SK-N-SH (cell line): Measurements from ENCODE around the gene VIPR2. TPM values are rescaled to one million over a fixed set of nuclear protein-coding genes. Genes with fewer than 3 reads are reported as not detected.

Experiments used
- CTCF ChIA-PET: fragments of 300-600, 350-600 bp; formaldehyde crosslinking; extraction: SDS; loops from one replicate; lab custom pipeline; 2021; lab: Yijun Ruan, JAX
- POLR2A ChIA-PET: fragments of 350-600 bp; sonication (Branson Sonifier 250); formaldehyde crosslinking; extraction: SDS; loops from one replicate; lab custom pipeline; 2020; ENCODE audit warnings: antibody characterized with exemption, inconsistent platforms; lab: Yijun Ruan, JAX
- DNase-seq: peaks from one replicate; pipeline ENCODE4 v3.0.0; 2012
- H2AFZ ChIP-seq: fragments of 200-600 bp; sonication (generic); 2 replicates; pipeline ENCODE4 v1.8.1; 2016; ENCODE audit warnings: antibody characterized with exemption, mild to moderate bottlenecking, low read depth
- H3F3A ChIP-seq: fragments of 200-600 bp; sonication (generic); replicated peaks from 2 replicates; pipeline ENCODE3; 2016; ENCODE audit warnings: antibody characterized with exemption, mild to moderate bottlenecking; ENCODE audit not compliant: insufficient read depth
- H3K27ac ChIP-seq, 2 experiments: fragments of 200-500 bp in 1 of 2; fragments of 200-600 bp in 1 of 2; sonication (Bioruptor generic) in 1 of 2; sonication (generic), shearing (Covaris generic) in 1 of 2; 2 replicates each; pipeline versions ENCODE4 v1.5.1 to v1.6.1; 2014 to 2016; ENCODE audit warnings: low read depth in 2 of 2, inconsistent platforms in 1 of 2, low read length in 1 of 2, mild to moderate bottlenecking in 1 of 2, mixed read lengths in 1 of 2
- H3K27me3 ChIP-seq: fragments of 200-600 bp; sonication (generic), shearing (Covaris generic); 2 replicates; pipeline ENCODE4 v1.6.1; 2016; ENCODE audit warnings: mixed run types; ENCODE audit not compliant: insufficient read depth
- H3K36me3 ChIP-seq, 2 experiments: fragments of 200-500 bp in 1 of 2; fragments of 200-600 bp in 1 of 2; sonication (Bioruptor generic) in 1 of 2; sonication (generic) in 1 of 2; replicated peaks in 1 of 2; 2 replicates each; pipeline versions ENCODE3 to v1.5.1; 2014 to 2016; ENCODE audit warnings: low read length in 1 of 2, mild to moderate bottlenecking in 1 of 2; ENCODE audit not compliant: insufficient read depth in 2 of 2, control insufficient read depth in 1 of 2
- H3K4me1 ChIP-seq, 2 experiments: fragments of 200-500 bp in 1 of 2; fragments of 200-600 bp in 1 of 2; sonication (Bioruptor generic) in 1 of 2; sonication (generic), shearing (Covaris generic) in 1 of 2; 2 replicates each; pipeline versions ENCODE4 v1.5.1 to v1.6.1; 2014 to 2016; ENCODE audit warnings: low read depth in 1 of 2, low read length in 1 of 2, mixed run types in 1 of 2; ENCODE audit not compliant: insufficient read depth in 2 of 2, control insufficient read depth in 1 of 2
- H3K4me2 ChIP-seq: fragments of 200-600 bp; sonication (generic), shearing (Covaris generic); 2 replicates; pipeline ENCODE4 v1.6.1; 2017; ENCODE audit warnings: mixed run types
- H3K4me3 ChIP-seq, 2 experiments: fragments of 200-500 bp in 1 of 2; fragments of 200-600 bp in 1 of 2; sonication (Bioruptor generic) in 1 of 2; sonication (generic), shearing (Covaris generic) in 1 of 2; 2 replicates each; pipeline versions ENCODE4 v1.5.1 to v1.8.1; 2014 to 2016; ENCODE audit warnings: low read depth in 2 of 2, inconsistent platforms in 1 of 2, low read length in 1 of 2, mild to moderate bottlenecking in 1 of 2, mixed read lengths in 1 of 2, moderate library complexity in 1 of 2
- H3K79me2 ChIP-seq: fragments of 200-600 bp; sonication (generic); 2 replicates; pipeline ENCODE4 v1.8.1; 2017; ENCODE audit warnings: mild to moderate bottlenecking; ENCODE audit not compliant: insufficient read depth
- H3K9ac ChIP-seq: fragments of 200-600 bp; sonication (generic); 2 replicates; pipeline ENCODE4 v1.6.1; 2017; ENCODE audit warnings: mixed run types
- H3K9me2 ChIP-seq: fragments of 200-600 bp; sonication (generic); 2 replicates; pipeline ENCODE4 v1.6.1; 2017; ENCODE audit warnings: mixed run types
- H3K9me3 ChIP-seq: fragments of 200-600 bp; sonication (generic); 2 replicates; pipeline ENCODE4 v1.6.1; 2017; ENCODE audit warnings: mixed run types, mild to moderate bottlenecking, moderate library complexity
- H4K20me1 ChIP-seq: fragments of 200-600 bp; sonication (generic); 2 replicates; pipeline ENCODE4 v1.6.1; 2017; ENCODE audit warnings: mild to moderate bottlenecking, mixed run types; ENCODE audit not compliant: insufficient read depth
- CHD2 ChIP-seq: fragments of 150-350 bp; IDR thresholded peaks from 2 replicates; pipeline ENCODE4 v1.6.1; 2018; ENCODE audit warnings: low read length; ENCODE audit not compliant: partially characterized antibody
- FOSL2 ChIP-seq: IDR thresholded peaks from 2 replicates; pipeline ENCODE4 v1.4.0; 2012; ENCODE audit warnings: low read depth, mild to moderate bottlenecking, moderate library complexity, borderline replicate concordance
- MXI1 ChIP-seq: IDR thresholded peaks from 2 replicates; pipeline ENCODE4 v1.6.1; 2012; ENCODE audit warnings: mild to moderate bottlenecking, low read depth, low read length, improper control_type of control experiment
- NFIC ChIP-seq: IDR thresholded peaks from 2 replicates; pipeline ENCODE4 v1.4.0; 2012; ENCODE audit warnings: borderline replicate concordance
- POLR2AphosphoS5 ChIP-seq: IDR thresholded peaks from 2 replicates; pipeline ENCODE4 v1.6.1; 2012; ENCODE audit warnings: low read depth, low read length
- RFX5 ChIP-seq: IDR thresholded peaks from 2 replicates; pipeline ENCODE4 v1.6.1; 2012; ENCODE audit warnings: mild to moderate bottlenecking, improper control_type of control experiment, low read length
- SMC3 ChIP-seq: IDR thresholded peaks from 2 replicates; pipeline ENCODE4 v1.6.1; 2012; ENCODE audit warnings: low read depth, low read length, improper control_type of control experiment
- TAF1 ChIP-seq: IDR thresholded peaks from 2 replicates; pipeline ENCODE4 v1.6.1; 2012; ENCODE audit warnings: low read depth, mild to moderate bottlenecking, low read length, moderate library complexity, borderline replicate concordance
- TCF12 ChIP-seq: IDR thresholded peaks from 2 replicates; pipeline ENCODE4 v1.4.0; 2012
- USF1 ChIP-seq: IDR thresholded peaks from 2 replicates; pipeline ENCODE4 v1.4.0; 2012; ENCODE audit warnings: low read depth, borderline replicate concordance
- ZBTB33 ChIP-seq: IDR thresholded peaks from 2 replicates; pipeline ENCODE4 v1.4.0; 2012; ENCODE audit warnings: low read depth, borderline replicate concordance
- WGBS: methylation state at CpG from one replicate; pipeline ENCODE4 v1.1.6; 2017; ENCODE audit warnings: low lambda C conversion rate; 5-methylcytosine and 5-hydroxymethylcytosine counted together
- polyA plus RNA-seq, 3 experiments: library from polyadenylated mRNA; depleted of rRNA; stranded (reverse); fragments of >200 nt; gene quantifications; 2 replicates each; pipeline ENCODE4 v1.2.3, GENCODE V29; 2012
- TF ChIP-seq, protein P1 (sequence below): fragments of 150-350 bp; IDR thresholded peaks from 2 replicates; pipeline ENCODE4 v1.6.1; 2017; ENCODE audit warnings: antibody characterized with exemption, low read length, low read depth, borderline replicate concordance
- TF ChIP-seq, protein P2 (sequence below): IDR thresholded peaks from 2 replicates; pipeline ENCODE4; 2012

VIPR2 gene
- polyA plus RNA-seq, 1 of the 3 experiments (the other 2 are of a cell fraction) = not detected

- H3K9ac ChIP-seq = no peak overlapping the region
- ChIA-PET POLR2A (no interaction called here), CTCF (no interaction called here)
- H2AFZ ChIP-seq = no peak overlapping the region
- no peak overlapping the region for H3K27ac ChIP-seq
- DNase-seq = no peak
- no peak overlapping the region for H3K4me3 ChIP-seq
- H3K27me3 ChIP-seq = no peaks in the 10 kb centered on the region
- H3K36me3 ChIP-seq = no peaks in the 10 kb centered on the region
- peaks cover 0 to 14% of the 10 kb centered on the region in 2 experiments; a peak in 2 of 4 replicates for H3K4me1 ChIP-seq
- no peaks in the 10 kb centered on the region for H3F3A ChIP-seq
- H3K9me2 ChIP-seq = no peaks in the 10 kb centered on the region
- H3K79me2 ChIP-seq = no peaks in the 10 kb centered on the region
- WGBS = 21% methylated on average over 10 of the region's 13 CpGs
- no peaks in the 10 kb centered on the region; the same call in 1 of the 2 replicates for H3K9me3 ChIP-seq
- no peak overlapping the region for H3K4me2 ChIP-seq
- H4K20me1 ChIP-seq = no peaks in the 10 kb centered on the region
- TF ChIP-seq FOSL2 (no peak), RFX5 (no peak), MXI1 (no peak), NFIC (no peak), CHD2 (no peak), TAF1 (no peak), USF1 (no peak)
- TF ChIP-seq, all 33 proteins: peak for 0
Observed at GRCh38 chr7:159192725-159193453, 48.2 kb upstream of the VIPR2 start.

DNA sequence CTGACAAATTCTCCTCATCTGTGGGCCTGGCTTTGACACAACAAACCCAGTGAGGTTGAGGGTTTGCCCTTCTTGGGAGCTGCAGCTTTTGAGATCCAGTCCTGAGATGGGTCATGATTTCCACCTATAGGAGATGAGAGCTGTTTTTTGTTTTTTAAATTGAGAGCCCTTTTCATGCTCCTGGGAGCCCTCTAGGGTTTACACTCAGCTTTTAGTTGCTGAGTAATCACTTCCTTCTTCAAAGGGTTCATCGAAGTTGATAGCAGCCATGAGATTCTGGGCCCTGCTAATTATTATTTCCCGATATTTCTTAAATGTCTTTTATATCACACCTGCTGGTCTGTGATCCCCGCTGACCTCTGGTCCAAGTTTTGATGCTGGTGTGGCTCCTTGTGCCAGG lies 47.3 kb upstream of the VIPR2 start:
- no peak overlapping the region for H3K4me3 ChIP-seq
- no peak overlapping the region for H3K9ac ChIP-seq
- no peaks in the 10 kb centered on the region; the same call in 1 of the 2 replicates for H3K9me3 ChIP-seq
- 36% methylated on average over 3 of the region's 3 CpGs for WGBS
- no peak overlapping the region for H3K4me2 ChIP-seq
- H3F3A ChIP-seq = no peaks in the 10 kb centered on the region
- H3K79me2 ChIP-seq = no peaks in the 10 kb centered on the region
- H4K20me1 ChIP-seq = no peaks in the 10 kb centered on the region
- peaks cover 0 to 14% of the 10 kb centered on the region in 2 experiments; a peak in 2 of 4 replicates for H3K4me1 ChIP-seq
- DNase-seq = no peak
- H2AFZ ChIP-seq = no peak overlapping the region
- H3K27ac ChIP-seq = no peak overlapping the region
- ChIA-PET CTCF (no interaction called here), POLR2A (no interaction called here)
- no peaks in the 10 kb centered on the region for H3K27me3 ChIP-seq
- no peaks in the 10 kb centered on the region for H3K36me3 ChIP-seq
- TF ChIP-seq FOSL2 (no peak), POLR2AphosphoS5 (no peak), TCF12 (no peak), ZBTB33 (no peak), SMC3 (no peak)
- TF ChIP-seq, protein P1, sequence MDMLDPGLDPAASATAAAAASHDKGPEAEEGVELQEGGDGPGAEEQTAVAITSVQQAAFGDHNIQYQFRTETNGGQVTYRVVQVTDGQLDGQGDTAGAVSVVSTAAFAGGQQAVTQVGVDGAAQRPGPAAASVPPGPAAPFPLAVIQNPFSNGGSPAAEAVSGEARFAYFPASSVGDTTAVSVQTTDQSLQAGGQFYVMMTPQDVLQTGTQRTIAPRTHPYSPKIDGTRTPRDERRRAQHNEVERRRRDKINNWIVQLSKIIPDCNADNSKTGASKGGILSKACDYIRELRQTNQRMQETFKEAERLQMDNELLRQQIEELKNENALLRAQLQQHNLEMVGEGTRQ = no peak
- TF ChIP-seq, protein P2, sequence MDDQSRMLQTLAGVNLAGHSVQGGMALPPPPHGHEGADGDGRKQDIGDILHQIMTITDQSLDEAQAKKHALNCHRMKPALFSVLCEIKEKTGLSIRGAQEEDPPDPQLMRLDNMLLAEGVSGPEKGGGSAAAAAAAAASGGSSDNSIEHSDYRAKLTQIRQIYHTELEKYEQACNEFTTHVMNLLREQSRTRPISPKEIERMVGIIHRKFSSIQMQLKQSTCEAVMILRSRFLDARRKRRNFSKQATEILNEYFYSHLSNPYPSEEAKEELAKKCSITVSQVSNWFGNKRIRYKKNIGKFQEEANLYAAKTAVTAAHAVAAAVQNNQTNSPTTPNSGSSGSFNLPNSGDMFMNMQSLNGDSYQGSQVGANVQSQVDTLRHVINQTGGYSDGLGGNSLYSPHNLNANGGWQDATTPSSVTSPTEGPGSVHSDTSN = no peak
- no peaks in the 10 kb centered on the region for H3K9me2 ChIP-seq
